Measurements from ENCODE around the gene TMEM116. TPM values are rescaled to one million over a fixed set of nuclear protein-coding genes. Genes with fewer than 3 reads are reported as not detected.
"Not testable (repeated sequence)": the region's sequence is repeated elsewhere in the genome, so short reads cannot be mapped to it uniquely, and the experiment has no call there.

TMEM116 gene
- total RNA-seq, 1 donor from 2014 or later: 11.5 TPM

DNA sequence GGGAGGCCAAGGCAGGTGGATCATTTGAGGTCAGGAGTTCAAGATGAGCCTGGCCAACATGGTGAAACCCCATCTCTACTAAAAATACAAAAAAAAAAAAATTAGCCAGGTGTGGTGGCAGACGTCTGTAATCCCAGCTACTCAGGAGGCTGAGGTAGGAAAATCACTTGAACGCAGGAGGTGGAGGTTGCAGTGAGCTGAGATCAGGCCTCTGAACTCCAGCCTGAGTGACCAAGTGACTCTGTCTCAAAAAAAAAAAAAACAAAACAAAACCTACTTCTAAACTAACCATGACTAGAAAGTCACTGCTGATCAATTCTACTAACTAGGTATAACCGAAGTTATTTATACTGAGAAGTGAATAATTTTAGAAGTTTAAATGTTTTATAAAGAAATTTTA, 3.4 kb downstream of the TMEM116 start:
- not testable (repeated sequence) for DNase-seq (ENCODE audit: low read depth)

DNA sequence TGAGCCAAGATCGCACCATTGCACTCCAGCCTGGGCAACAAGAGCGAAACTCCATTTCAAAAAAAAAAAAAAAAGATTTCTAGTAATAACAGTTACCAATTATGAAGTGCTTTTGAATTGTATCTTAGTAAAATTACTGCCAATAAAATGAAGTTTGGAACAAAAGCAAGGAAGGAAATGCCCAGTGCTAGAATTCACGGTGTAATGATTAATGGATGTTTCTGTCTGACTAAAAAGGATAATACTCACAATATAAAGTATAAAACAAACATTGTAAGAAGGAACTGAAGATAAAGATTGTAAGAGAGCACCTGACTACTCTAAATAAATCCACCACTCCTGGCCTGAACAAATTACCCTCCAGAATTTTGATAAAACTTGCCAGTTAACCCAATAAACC, 4.0 kb downstream of the TMEM116 start:
- DNase-seq (ENCODE audit: low read depth): no peak

DNA sequence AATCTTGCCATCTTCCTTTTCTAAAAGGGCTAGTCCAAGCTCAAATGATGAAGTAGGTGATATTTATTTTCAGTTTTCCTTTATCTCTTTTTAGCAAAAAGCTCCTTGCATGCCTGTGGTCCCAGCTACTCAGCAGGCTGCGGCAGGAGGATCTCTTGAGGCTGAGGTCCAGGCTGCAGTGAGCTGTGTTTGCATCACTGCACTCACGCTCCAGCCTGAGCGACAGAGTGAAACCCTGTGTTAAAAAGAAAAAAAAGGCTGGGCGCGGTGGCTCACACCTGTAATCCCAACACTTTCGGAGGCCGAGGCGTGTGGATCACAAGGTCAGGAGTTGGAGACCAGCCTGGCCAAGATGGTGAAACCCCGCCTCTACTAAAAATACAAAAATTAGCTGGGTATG, 5.0 kb downstream of the TMEM116 start:
- peak; percentile 19 for DNase-seq (ENCODE audit: low read depth)

DNA sequence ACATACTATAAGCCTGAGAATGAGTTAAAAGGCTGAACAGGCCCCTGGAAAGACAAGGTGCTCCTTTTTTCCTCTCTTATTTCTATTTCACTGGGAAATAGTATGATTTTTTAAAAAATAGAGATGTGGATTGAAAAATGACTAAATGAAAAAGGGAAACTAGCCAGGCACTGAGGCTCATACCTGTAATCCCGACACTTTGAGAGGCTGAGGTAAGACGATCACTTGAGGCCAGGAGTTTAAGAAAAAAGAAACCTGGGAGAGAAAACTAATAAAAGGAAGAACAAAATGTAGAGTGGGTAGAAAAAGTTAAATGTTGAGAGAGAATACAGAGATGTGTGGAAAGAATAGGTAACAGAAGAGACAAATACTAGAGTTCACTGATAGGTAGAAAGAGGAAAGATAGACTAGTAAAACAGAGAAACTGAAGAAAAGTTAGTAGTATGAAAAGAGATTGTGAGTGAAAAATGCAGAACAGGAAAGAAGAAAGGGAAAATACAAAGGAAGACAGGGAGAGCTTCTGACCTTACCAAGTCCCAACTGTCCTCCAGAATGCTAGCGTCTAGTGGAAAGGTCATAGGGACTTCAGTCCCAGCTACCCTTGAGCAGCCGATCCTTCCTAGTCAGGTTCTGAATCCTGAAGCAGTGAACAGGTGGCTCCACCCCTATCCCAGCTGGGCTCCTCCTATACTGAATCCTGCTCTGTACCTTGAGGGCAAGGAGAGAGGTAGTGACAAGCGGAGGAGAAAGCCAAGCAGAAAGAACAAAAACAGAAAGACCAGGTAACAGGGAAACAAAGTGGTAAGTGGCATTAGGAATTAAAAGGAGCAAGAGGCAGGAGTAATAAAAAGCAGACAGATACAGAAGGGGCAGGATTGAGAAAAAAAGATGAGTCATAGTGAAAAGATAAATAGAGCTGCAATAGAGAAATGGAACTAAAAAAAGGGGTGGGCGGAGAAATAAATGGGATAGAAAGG, 7.3 kb downstream of the TMEM116 start:
- DNase-seq (ENCODE audit: low read depth): peak; percentile 44

DNA sequence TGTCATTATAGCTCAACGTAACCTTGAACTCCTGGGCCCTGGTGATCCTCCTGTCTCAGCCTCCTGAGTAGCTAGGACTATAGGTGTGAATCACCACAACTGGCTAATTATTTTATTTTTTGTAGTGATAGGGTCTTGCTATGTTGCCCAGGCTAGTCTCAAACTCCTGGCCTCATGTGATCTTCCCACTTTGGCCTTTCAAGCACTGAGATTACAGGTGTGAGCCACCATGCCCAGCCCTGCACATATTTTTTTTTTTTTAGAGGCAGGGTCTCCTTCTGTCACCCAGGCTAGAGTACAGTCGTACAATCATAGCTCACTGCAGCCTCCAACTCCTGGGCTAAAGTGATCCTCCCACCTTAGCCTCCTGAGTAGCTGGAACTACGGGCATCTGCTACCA, 8.9 kb downstream of the TMEM116 start:
- DNase-seq (ENCODE audit: low read depth): no peak

DNA sequence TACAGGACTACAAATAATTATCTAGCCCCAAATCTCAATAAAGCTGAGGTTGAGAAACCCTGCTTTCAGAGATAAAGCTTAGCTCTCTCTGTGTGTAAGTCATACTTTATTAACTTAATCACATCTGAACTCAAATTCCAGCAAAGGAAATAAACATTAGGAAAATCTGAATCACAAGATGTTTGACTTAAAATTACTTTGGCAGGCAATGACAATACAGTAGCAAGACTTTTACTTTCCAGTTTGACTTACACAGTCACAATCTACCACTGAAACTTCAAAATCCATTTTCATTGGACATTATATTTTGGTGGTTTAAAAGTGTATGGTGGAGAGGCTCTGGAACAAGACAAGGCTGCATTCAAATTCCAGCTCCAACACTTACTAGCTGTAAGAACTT, 11.4 kb downstream of the TMEM116 start:
- no peak for DNase-seq (ENCODE audit: low read depth)

DNA sequence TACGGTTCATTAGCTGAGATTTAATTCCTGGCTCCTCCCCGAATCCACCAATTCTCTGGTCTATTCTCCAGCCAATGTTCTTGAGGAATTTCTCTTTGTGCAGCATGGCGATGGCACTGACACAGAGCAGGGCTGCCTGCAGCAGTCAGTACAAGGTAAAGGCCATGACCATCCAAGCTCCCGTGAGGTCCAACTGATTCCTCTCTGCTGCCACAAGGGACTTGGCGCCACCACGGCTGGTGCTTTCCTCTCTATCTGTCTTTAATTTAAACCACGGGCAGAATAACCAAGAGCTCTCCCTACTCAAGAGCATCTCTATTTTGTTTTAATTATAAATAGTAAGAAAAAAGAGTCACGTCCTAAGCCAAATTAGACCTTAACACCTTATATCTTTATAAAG, 12.1 kb downstream of the TMEM116 start:
- no peak for DNase-seq (ENCODE audit: low read depth)

DNA sequence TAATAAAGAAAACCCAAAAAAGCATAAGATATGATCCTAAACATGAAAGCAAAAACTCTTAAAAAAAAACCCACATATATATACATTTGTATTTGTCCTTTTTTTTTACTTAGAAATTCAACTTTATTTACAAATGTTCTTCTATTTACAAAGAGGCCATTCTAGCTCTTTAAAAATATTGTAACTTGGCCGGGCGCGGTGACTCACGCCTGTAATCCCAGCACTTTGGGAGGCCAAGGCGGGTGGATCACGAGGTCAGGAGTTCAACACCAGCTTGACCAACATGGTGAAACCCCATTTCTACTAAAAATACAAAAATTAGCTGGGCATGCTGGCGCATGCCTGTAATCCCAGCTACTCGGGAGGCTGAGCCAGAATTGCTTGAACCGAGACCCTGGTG, 13.8 kb downstream of the TMEM116 start:
- not testable (repeated sequence) for DNase-seq (ENCODE audit: low read depth)

DNA sequence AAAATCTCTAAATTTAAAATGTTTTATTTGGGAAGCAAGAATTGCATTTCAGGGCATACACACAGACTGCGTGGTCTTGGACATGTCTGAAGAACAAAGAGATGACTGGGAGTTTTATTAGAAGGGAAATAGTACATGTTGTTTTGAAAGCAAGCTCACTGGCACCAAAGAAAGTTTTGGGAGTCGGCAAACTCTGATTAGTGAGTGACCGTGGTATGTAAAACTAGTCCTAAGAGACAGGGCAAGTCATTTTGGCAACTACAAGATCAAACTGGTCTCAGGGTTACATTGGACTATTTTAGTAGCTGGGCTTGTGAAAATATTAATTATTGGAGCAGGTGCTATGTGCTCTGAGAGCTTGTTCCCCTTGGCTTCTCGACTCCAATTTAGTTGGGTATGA, 14.9 kb downstream of the TMEM116 start:
- DNase-seq (ENCODE audit: low read depth): no peak

DNA sequence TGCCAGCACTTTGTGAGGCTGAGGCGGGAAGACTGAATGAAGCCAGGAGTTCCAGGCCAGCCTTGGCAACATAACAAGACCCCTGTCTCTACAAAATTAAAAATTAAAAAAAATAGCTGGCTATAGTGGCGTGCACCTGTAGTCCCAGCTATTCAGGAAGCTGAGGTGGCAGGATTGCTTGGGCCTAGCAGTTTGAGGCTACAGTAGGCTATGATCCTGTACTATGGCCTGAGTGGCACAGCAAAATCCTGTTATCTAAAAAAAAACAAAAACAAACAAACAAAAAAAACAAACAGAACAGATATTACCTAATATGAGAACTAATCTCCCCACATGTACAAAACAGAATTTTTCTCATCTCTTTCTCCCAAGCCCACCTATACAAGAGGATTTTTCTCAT, 15.7 kb downstream of the TMEM116 start:
- DNase-seq (ENCODE audit: low read depth): no peak

DNA sequence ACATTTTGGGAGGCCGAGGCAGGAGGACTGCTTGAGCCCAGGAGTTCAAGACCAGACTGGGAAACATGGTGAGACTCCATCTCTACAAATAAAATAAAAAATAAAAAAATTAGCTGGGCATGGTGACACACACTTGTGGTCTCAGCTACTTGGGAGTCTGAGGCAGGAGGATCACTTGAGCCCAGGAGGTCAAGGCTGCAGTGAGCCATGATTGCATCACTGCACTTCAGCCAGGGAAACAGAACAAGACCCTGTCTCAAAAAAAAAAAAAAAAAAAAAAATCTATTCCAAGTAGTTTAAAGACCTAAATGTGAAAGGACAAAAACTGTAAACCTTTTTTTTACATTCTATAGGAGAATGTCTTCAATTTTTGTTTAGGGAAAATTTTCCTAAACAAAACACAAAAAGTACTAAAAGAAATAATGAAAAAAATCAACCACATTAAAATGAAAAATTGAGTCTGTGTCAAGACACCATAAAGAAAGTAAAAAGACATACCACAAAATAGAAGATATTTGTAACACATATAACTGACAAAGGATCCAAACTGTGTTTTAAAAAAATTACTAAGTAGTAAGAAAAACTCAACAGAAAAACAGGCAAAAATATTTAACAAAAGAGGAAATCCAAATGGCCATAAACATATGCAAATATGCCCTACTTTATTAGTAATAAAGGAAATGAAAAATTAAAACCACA, 17.0 kb downstream of the TMEM116 start:
- no peak for DNase-seq (ENCODE audit: low read depth)

DNA sequence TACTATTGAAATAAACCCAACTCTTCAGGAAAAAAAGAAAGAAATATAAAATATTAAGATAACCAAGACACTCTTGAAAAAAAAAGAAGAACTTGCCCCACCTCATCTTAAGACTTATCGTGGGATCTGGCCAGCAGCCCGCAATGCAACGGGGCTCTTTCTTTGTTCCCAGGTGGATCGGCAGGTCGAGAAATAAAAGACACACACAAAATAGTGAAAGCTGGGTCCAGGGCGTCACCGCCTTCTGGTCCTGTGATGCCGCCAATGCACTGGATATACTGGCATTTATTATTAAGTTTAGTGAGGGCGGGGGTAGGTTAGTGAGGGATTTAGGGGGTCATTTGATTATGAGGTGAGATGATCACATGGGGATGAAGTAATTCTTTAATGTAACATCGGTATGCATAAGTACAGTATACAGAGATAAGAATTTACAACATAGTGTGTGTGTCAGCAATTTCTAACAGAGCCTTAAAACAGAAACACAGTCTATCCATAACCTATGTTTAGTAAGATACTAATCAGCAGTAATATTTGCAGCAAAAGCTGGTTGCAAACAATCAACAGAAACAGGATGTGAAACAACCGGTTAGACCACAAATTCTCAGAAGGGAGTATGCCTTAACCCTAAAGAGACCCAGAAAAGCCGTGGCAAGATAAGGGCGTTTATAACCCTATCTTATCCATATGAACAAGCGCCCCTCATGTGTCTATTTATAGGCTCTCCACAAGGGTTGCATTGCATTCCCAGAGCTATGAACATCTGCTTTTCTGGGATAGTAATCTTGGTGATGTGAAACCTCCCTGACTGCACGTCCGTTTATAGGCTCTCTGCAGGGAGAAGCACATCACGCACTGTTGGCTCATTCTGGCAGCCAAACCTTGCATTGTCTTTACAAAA, 18.5 kb downstream of the TMEM116 start:
- not testable (repeated sequence) for DNase-seq (ENCODE audit: low read depth)

DNA sequence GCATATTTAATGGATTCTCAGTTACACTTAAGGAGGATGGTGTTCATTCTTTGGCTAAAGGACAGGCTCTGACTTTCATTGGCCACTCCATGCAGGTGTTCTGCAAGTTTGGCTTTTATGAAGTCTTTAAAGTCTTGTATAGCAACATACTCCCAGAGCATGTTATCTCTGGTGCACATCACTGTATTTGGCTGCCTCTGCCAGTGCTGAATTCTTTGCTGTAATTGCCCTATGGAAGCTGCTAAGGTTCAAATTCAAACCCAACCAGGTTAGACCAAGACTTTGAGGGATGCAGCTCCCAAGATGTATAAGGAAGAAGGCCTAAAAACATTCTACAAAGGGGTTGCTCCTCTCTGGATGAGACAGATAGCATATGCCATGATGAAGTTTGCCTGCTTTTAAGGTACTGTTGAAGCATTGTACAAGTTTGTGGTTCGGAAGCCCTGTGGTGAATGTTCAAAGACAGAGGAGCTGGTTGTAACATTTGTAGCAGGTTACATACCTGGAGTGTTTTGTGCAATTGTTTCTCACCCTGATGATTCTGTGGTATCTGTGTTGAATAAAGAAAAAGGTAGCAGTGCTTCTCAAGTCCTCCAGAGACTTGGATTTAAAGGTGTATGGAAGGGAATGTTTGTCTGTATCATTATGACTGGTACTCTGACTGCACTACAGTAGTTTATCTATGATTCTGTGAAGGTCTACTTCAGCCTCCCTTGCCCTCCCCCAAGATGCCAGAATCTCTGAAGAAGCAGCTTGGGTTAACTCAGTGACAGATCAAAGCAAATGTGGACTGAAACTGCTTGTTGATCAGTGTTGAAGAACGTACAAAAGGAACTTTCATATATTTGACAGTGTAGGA, 19.4 kb downstream of the TMEM116 start:
- no peak for DNase-seq (ENCODE audit: low read depth)

DNA sequence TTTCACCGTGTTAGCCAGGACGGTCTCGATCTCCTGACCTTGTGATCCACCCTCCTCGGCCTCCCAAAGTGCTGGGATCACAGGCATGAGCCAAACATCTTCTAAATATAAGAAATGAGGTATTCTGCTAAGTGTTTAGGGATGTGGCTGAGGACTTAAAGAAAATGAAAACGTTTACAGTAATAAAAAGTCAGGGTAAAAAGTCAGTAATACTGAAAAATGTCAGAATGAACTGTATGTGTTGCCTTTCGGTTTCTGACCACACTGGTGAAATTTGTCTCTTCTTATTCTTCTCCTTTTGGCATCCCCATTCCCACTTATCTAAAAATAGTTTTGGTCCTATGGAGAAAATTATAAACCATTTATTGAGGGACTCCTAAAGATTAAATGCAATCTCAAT, 20.5 kb downstream of the TMEM116 start:
- DNase-seq (ENCODE audit: low read depth): no peak

DNA sequence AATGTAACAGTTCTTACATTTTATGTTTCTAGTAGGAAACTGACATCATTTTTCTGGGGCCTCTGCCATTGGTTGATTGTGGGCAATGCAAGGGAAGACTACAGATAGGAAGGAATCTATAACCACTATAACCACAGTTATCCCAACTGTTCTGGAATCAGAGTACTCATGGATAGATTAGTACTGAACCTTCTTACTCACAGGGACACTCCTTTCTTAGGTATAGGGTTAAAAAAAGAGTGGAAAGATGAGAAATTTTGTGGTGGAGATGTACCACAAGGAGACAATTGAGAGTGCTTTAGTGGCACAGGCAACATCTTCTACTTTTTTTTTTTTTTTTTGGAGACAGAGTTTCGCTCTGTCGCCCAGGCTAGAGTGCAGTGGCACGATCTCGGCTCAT, 21.0 kb downstream of the TMEM116 start:
- no peak for DNase-seq (ENCODE audit: low read depth)

DNA sequence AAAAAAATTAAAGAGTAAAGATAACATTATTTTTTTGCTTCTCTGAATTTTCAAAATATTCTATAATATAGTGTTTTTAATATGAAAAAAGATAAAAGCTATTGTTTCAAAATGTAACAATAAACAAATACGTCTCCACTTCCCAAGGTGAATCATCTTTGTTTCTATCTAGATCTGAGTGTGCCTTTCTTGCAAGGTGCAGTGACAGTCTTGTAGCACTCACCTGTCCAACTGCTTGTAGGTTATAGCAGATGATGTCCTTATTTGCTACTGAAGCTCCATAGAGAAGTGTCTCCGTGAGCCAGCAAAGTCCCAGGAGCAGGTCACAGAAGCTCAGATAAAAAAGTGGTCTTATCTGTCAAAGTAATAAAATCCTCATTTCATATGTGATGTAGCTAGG, 21.4 kb downstream of the TMEM116 start:
- DNase-seq (ENCODE audit: low read depth): no peak

DNA sequence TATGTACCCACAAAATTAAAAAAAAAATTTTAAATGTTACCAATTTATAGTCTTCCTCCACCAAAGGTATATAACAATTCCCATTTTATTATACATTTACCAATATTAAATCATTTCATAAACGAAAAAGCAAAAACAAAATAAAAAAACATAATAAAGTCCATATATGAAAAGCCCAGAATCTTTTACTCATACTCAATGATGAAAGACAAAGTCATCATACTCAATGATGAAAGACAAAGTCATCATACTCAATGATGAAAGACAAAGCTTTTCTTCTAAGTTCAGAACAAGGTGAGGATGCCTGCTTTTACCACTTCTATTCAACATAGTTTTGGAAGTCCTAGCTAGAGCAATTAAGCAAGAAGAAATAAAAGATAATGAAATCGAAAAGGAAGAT, 28.1 kb downstream of the TMEM116 start:
- no peak for DNase-seq (ENCODE audit: low read depth)

DNA sequence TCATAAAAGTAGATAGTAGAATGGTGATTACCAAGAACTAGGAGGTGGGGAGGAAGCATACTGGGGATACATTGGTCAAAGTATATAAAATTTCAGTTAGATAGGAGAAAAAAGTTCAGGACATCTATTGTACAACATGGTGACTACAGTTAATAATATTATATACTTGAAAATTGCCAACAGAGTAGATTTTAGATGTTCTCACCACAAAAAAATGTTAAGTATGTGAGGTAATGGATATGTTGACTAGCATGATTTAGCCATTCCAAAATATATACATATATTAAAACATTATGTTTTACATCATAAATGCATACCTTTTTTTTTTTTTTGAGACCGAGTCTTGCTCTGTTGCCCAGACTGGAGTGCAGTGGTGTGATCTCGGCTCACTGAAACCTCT, 31.0 kb downstream of the TMEM116 start:
- no peak for DNase-seq (ENCODE audit: low read depth)

DNA sequence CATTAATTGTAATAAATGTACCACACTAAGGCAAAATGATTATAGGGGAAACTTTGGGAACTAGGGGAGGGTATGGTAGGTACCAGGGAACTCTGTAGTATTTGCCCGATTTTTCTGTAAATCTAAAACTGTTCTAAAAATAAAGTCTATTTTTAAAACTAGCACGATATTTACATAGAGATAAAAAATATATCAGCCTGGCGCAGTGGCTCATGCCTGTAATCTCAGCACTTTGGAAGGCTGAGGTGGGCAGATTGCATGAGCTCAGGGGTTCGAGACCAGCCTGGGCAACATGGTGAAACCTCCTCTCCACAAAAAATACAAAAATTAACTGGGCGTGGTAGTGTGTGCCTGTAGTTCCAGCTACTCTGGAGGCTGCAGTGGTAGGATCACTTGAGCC, 32.4 kb downstream of the TMEM116 start:
- DNase-seq (ENCODE audit: low read depth): no peak

DNA sequence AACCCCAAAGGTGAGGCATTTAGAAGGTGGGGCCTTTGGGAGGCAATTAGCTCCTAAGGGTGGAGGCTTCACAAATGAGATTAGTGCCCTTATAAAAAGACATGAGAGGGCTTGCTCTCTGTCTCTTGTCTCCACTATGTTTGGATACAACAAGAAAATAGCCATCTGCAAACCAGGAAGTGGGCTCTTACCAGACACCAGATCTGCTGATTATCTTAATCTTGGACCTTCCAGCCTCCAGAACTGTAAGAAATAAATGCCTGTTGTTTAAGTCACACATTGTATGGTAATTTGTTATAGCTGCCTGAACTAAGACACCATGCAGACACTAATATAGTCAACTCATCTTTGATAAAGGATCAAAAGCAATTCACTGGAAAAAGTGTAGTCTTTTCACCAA, 34.4 kb downstream of the TMEM116 start:
- no peak for DNase-seq (ENCODE audit: low read depth)

DNA sequence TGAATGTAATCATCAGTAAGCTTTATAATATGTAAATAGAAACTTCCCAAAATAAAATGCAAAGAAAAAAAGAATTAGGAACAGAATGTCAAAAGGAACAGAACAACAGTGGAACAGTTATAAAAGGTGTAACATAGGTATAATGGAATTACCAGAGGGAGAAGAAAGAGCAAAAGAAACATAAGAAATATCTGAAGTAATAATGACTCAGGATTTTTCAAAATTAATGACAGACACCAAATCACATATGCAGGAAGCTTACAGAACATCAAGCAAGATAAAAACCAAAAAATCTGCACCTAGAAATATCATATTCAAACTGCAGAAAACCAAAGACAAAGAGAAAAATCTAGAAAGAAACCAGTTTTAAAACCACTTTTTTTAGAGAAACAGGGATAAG, 36.1 kb downstream of the TMEM116 start:
- DNase-seq (ENCODE audit: low read depth): no peak
